HCT116 (cell line): Measurements from ENCODE around the gene MAP3K4. TPM values are rescaled to one million over a fixed set of nuclear protein-coding genes. Genes with fewer than 3 reads are reported as not detected.

ENCODE experiments used
- ATAC-seq: fragments of 200-7000 bp; cut with Tn5 transposase; 2 replicates; pipeline ENCODE4 v1.9.1; 2020; ENCODE audit warnings: mild to moderate bottlenecking, moderate library complexity
- BruUV-seq: library from RNA; stranded (reverse); fragments of 400-500 nt; replicated peaks from 2 replicates; lab custom pipeline; 2021; lab: Mats Ljungman, UMichigan
- CTCF ChIA-PET: fragments of 300-600 bp; sonication (Branson Sonifier 250); formaldehyde crosslinking; loops from one replicate; lab custom pipeline; 2021; ENCODE audit warnings: antibody characterized with exemption; lab: Charles Lee
- POLR2A ChIA-PET: fragments of 300-600, 350-600 bp; sonication (Branson Sonifier 250); formaldehyde crosslinking; loops from one replicate; lab custom pipeline; 2021; ENCODE audit warnings: antibody characterized with exemption; lab: Charles Lee
- RAD21 ChIA-PET, 2 experiments: fragments of 300-600 bp; sonication (Branson Sonifier 250); formaldehyde crosslinking; loops; one replicate each; lab custom pipeline; 2023; ENCODE audit warnings: low total read pairs in 2 of 2; ENCODE audit not compliant: uncharacterized antibody in 2 of 2, unreplicated experiment in 2 of 2, low non-redundant PET in 1 of 2; lab: Charles Lee
- DNase-seq: peaks from one replicate; pipeline ENCODE4 v3.0.0-alpha.2; 2010; ENCODE audit warnings: low read depth, low spot score
- H2AFZ ChIP-seq: fragments of 200-600 bp; shearing (Covaris generic), sonication (generic); 2 replicates; pipeline ENCODE4 v1.6.1; 2017; ENCODE audit warnings: low read depth, mixed run types, mixed read lengths, antibody characterized with exemption, low read length; ENCODE audit not compliant: poor library complexity, severe bottlenecking
- H3K27ac ChIP-seq: 2 replicates; pipeline ENCODE4 v1.5.1; 2012; ENCODE audit warnings: low read depth, low read length
- H3K27me3 ChIP-seq: fragments of 200-600 bp; sonication (generic); 2 replicates; pipeline ENCODE4 v1.6.1; 2016; ENCODE audit warnings: mixed run types, low read length, mixed read lengths; ENCODE audit not compliant: insufficient read depth
- H3K36me3 ChIP-seq, 2 experiments: fragments of 200-500 bp in 1 of 2; fragments of 200-600 bp in 1 of 2; sonication (Bioruptor generic) in 1 of 2; sonication (generic) in 1 of 2; 2 replicates each; pipeline versions ENCODE4 v1.5.1 to v1.6.1; 2014 to 2016; ENCODE audit warnings: low read length in 2 of 2, inconsistent platforms in 1 of 2, mixed read lengths in 1 of 2, mixed run types in 1 of 2; ENCODE audit not compliant: insufficient read depth in 2 of 2, control insufficient read depth in 1 of 2
- H3K4me1 ChIP-seq, 2 experiments: fragments of 200-600 bp in 1 of 2; sonication (generic) in 1 of 2; 2 replicates each; pipeline versions ENCODE4 v1.5.1 to v1.6.1; 2012 to 2017; ENCODE audit warnings: low read length in 2 of 2, inconsistent platforms in 1 of 2, mild to moderate bottlenecking in 1 of 2, mixed read lengths in 1 of 2, mixed run types in 1 of 2, moderate library complexity in 1 of 2; ENCODE audit not compliant: insufficient read depth in 2 of 2, control insufficient read depth in 1 of 2
- H3K4me2 ChIP-seq: fragments of 200-600 bp; sonication (generic); 2 replicates; pipeline ENCODE4 v1.6.1; 2017; ENCODE audit warnings: mixed run types, low read length, mixed read lengths
- H3K4me3 ChIP-seq, 2 experiments: fragments of 200-600 bp in 1 of 2; sonication (generic) in 1 of 2; replicated peaks in 1 of 2; 2 replicates each; pipeline ENCODE4 v1.5.1; 2011 to 2016; ENCODE audit warnings: low read length in 2 of 2, control low read depth in 1 of 2, low read depth in 1 of 2, mild to moderate bottlenecking in 1 of 2, mixed read lengths in 1 of 2, mixed run types in 1 of 2
- H3K79me2 ChIP-seq: fragments of 200-600 bp; sonication (generic); 2 replicates; pipeline ENCODE4 v1.6.1; 2017; ENCODE audit warnings: mild to moderate bottlenecking, mixed run types, low read length, moderate library complexity, mixed read lengths; ENCODE audit not compliant: insufficient read depth
- H3K9ac ChIP-seq: fragments of 200-600 bp; sonication (generic); 2 replicates; pipeline ENCODE4 v1.6.1; 2016; ENCODE audit warnings: low read length, mixed read lengths
- H3K9me2 ChIP-seq: fragments of 200-600 bp; sonication (generic), shearing (Covaris generic); 2 replicates; pipeline ENCODE4 v1.6.1; 2017; ENCODE audit warnings: mixed run types, mild to moderate bottlenecking, moderate library complexity; ENCODE audit not compliant: insufficient read depth
- H3K9me3 ChIP-seq, 2 experiments: fragments of 200-500 bp in 1 of 2; fragments of 200-600 bp in 1 of 2; sonication (Bioruptor generic) in 1 of 2; sonication (generic) in 1 of 2; 2 replicates each; pipeline ENCODE4 v1.6.1; 2014 to 2017; ENCODE audit warnings: low read length in 2 of 2, mixed read lengths in 2 of 2, inconsistent platforms in 1 of 2, low read depth in 1 of 2, mild to moderate bottlenecking in 1 of 2, mixed run types in 1 of 2, moderate library complexity in 1 of 2; ENCODE audit not compliant: control insufficient read depth in 1 of 2, insufficient read depth in 1 of 2
- H4K20me1 ChIP-seq: fragments of 200-600 bp; sonication (generic), shearing (Covaris generic); 2 replicates; pipeline ENCODE4 v1.6.1; 2017; ENCODE audit warnings: mixed run types, mild to moderate bottlenecking, moderate library complexity; ENCODE audit not compliant: insufficient read depth
- CBX3 ChIP-seq: IDR thresholded peaks from 2 replicates; pipeline ENCODE4 v1.6.1; 2012; ENCODE audit warnings: low read depth
- CEBPB ChIP-seq: IDR thresholded peaks from 2 replicates; pipeline ENCODE4 v1.6.1; 2012; ENCODE audit warnings: low read depth
- CTCF ChIP-seq, 3 experiments: fragments of 200-600 bp in 1 of 3; sonication (generic) in 1 of 3; IDR thresholded peaks in 2 of 3; conservative IDR thresholded peaks in 1 of 3; 2 replicates each; pipeline ENCODE4 v1.5.1; 2012 to 2017; ENCODE audit warnings: low read depth in 2 of 3, low read length in 2 of 3, antibody characterized with exemption in 1 of 3, borderline replicate concordance in 1 of 3, control low read depth in 1 of 3, mild to moderate bottlenecking in 1 of 3, mixed read lengths in 1 of 3, mixed run types in 1 of 3, moderate library complexity in 1 of 3; ENCODE audit not compliant: insufficient read depth in 1 of 3
- EZH2 ChIP-seq: fragments of 200-600 bp; sonication (generic); IDR thresholded peaks from 2 replicates; pipeline ENCODE4 v1.6.1; 2017; ENCODE audit warnings: antibody characterized with exemption, mixed run types
- POLR2A ChIP-seq: IDR thresholded peaks from 2 replicates; pipeline ENCODE4 v1.7.0; 2011; ENCODE audit warnings: borderline replicate concordance; ENCODE audit not compliant: insufficient read depth, insufficient read length; ENCODE audit errors: extremely low read depth
- POLR2AphosphoS5 ChIP-seq: IDR thresholded peaks from 2 replicates; pipeline ENCODE4 v1.6.1; 2011; ENCODE audit warnings: mild to moderate bottlenecking, low read depth, low read length, moderate library complexity
- SRF ChIP-seq: IDR thresholded peaks from 2 replicates; pipeline ENCODE4 v1.6.1; 2012; ENCODE audit warnings: low read depth
- ZNF274 ChIP-seq: fragments of 200-500 bp; sonication (Bioruptor generic); IDR thresholded peaks from 2 replicates; pipeline ENCODE4 v1.6.1; 2014; ENCODE audit warnings: mild to moderate bottlenecking, low read depth, low read length, inconsistent platforms
- intact Hi-C: fragments of 100-400 bp; cut with micrococcal nuclease; formaldehyde crosslinking; loops from 2 replicates; pipeline ENCODE4 v1.10.0; 2022
- total RNA-seq: library from RNA; stranded (reverse); gene quantifications from one replicate; pipeline ENCODE4 v1.2.1, GENCODE V29; 2021; ENCODE audit not compliant: unreplicated experiment
- TF ChIP-seq, protein P1 (sequence below): IDR thresholded peaks from 2 replicates; pipeline ENCODE4 v1.6.1; 2011; ENCODE audit warnings: mild to moderate bottlenecking, low read length, moderate library complexity; ENCODE audit not compliant: insufficient replicate concordance; ENCODE audit errors: extremely low read depth

MAP3K4 gene
- total RNA-seq, 1 experiment from 2014 or later: 46.5 TPM

GRCh38 chr6:161130967-161131766 is 139.6 kb downstream of the MAP3K4 start:
- Histone ChIP-seq H3K79me2 (no peaks in the 10 kb centered on the region), H3K9ac (no peak overlapping the region), H3K27ac (no peak overlapping the region), H3K9me3 (no peaks in the 10 kb centered on the region), H3K36me3 (no peaks in the 10 kb centered on the region; a peak in 1 of 4 replicates), H3K27me3 (no peaks in the 10 kb centered on the region), H4K20me1 (no peaks in the 10 kb centered on the region), H3K4me2 (no peak overlapping the region), H2AFZ (no peak overlapping the region), H3K4me3 (no peak overlapping the region), H3K4me1 (peaks cover 0 to 12% of the 10 kb centered on the region in 2 experiments; a peak in 2 of 4 replicates)
- BruUV-seq: no TSS peak
- ChIA-PET POLR2A (no interaction called here), RAD21 (no interaction called here), CTCF (interaction anchor here (1.5 kb wide), 1 partner anchor 240 kb away, joined by 3 read pairs; no protein-coding TSS in a partner anchor)
- DNase-seq (no peak), ATAC-seq (no peak)
- intact Hi-C loops: no loop called here
- TF ChIP-seq CTCF (IDR thresholded peaks at IDR 0.05 in 2 of 3, conservative IDR thresholded peaks at IDR 0.05 in 1 of 3; ENCODE audit: borderline replicate concordance in 1 of 3, insufficient read depth in 1 of 3, low read depth in 2 of 3, low read length in 2 of 3) (no peak), CBX3 (no peak), SRF (no peak), EZH2 (no peak), POLR2A (no peak), CEBPB (no peak), ZNF274 (no peak), POLR2AphosphoS5 (no peak; the same call in 1 of the 2 replicates)
- TF ChIP-seq, protein P1, sequence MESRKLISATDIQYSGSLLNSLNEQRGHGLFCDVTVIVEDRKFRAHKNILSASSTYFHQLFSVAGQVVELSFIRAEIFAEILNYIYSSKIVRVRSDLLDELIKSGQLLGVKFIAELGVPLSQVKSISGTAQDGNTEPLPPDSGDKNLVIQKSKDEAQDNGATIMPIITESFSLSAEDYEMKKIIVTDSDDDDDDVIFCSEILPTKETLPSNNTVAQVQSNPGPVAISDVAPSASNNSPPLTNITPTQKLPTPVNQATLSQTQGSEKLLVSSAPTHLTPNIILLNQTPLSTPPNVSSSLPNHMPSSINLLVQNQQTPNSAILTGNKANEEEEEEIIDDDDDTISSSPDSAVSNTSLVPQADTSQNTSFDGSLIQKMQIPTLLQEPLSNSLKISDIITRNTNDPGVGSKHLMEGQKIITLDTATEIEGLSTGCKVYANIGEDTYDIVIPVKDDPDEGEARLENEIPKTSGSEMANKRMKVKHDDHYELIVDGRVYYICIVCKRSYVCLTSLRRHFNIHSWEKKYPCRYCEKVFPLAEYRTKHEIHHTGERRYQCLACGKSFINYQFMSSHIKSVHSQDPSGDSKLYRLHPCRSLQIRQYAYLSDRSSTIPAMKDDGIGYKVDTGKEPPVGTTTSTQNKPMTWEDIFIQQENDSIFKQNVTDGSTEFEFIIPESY: no peak
- TF ChIP-seq, all 23 proteins: peak for 0
- no peaks in the 10 kb centered on the region for H3K9me2 ChIP-seq
